HS-27A (cell line): ENCODE results near the gene ANKRD11.
"Not testable (repeated sequence)": the region's sequence is repeated elsewhere in the genome, so short reads cannot be mapped to it uniquely, and the experiment has no call there.

ENCODE experiments used
- DNase-seq: peaks from one replicate; pipeline ENCODE4 v3.0.0-alpha.2; 2012; ENCODE audit warnings: low read depth, missing footprints

The ANKRD11 gene

DNA sequence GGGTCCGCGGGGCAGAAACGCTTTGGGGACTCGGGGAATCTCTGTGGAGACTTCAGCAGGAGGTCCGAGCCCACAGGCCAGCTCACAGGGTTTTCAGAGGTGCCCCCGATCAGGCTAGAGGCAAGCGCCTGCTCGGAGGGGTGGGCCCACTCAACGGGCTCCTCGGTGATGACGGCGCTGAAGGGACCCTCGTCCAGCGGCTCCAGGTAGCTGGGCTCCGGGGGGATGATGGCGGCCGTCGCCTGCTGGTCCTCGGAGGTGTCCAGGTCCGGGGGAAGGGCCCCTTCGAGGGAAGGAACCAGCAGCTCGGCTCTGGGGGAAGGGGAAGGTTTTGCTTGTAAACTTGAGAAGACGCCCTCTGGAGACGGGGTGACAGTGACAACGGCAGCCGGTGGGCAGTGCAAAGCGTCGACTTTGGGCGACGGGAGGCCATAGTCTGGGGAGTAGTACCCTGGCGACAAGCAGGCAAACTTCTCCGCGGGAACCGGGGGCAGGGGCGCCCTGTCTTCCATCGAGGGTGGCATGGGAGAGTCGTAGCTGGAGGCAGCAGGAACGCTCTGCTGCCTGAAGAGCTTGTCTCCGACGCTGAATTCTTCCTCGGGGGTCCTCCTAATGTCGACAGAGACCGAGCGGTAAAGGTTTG lies 209.7 kb downstream of the ANKRD11 start:
- DNase-seq = no peak

DNA sequence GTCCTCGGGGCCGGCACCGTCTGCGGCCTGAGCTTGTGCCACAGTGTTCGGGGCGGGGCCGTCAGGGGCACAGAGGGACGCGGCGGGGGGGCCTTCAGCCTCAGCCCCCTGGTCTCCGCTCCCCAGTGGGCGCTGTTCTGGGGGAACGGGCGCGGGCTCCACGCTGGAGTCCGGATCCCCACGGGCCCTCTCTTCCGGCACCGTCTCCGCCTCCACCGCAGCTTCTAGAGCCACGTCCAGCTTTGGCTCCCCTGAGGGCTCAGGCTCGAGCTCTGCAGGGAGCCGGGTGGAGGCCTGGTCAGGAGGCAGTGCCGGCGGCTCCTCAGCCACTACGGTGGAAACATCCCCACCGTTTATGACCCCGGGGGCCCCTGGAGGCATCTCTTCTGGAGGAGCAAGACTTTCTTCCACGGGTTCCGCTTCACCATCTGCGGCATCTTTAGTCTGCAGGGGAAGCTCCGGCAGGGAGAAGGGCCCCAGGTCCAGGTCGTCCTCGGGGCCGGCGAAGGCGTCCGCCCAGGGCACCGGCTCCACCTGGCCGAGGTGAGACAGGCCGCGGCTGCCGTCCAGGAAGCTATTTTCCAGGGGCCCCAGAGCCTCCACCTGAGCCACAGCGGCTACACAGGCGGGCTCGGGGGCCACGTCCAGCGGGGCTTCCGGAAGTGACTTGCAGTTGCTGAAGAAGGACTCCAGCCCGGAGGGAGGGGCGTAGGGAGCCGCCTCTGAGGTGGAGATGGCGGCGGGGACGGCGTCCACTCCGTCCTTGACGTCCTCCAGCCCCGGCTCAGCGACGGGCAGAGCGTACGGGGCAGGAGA lies 210.5 kb downstream of the ANKRD11 start:
- no peak for DNase-seq

DNA sequence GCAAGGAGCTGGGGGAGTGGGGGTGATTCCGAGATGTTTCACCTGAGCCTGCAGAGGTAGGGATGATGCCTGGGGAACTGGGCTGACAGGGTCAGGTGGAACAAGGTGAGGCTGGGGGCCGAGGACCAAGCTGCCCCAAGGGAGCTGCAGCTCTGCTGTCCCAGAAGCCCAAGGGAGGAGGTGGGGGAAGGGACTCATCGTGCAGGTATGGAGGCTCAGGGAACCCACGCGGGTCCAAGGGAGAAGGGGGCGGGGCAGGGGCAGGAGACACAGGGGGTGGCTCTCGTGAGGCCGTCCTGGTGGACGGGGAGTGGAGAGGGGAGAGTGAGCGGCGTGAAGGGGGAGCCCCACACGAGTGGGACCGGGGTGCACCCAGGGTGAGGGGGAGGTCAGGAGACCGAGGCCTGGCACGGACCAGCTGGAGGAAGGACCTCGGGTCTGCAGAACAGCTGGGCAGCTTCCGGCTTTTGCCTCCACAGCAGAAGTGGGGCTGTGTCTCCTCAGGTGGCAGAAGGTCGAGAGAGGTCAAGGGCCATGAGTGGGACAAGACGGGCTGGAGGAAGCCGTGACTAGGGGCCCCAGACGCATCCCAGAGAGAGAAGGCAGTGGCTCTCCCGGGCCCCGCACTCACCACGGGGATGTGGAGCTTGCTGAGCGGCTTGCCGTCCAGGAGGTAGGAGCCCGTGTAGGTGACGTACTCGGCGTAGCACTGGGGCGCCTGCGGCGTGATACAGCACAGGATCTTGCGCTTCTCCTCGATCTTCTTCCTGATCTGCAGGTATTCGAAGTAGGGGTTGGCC lies 211.7 kb downstream of the ANKRD11 start:
- DNase-seq = no peak

DNA sequence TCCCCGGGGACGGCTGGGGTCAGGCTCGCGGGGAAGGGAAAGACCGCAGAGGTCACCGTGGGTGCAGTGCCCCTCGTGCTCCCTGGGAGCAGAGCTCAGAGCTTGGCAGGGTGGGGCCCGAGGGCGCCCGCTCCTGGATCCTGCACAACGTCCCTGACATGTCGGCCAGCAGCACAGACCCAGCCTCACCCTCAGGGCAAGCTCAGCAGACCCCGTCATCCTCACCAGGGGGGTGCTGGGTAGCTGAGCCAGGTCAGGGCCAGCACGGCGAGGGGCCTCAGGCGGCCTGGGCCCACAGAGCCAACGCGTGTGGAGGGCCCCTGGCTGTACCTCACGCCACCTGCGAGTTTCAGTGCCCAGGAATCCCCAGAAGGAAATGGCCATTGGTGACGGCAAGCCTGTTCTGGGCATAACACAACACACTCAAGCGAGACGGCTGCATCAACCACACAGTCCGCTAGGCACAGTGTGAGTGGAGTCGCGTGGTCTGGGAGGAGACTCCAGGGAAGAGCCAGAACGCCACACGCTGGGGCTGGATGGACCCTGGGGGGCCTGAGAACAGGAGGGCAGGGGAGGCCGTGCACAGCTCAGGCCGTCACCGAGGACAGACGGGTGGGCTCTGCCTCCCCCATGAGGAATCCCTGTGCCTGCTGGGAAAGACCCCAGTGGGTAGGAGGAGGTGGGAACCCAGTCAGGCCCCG lies 212.6 kb downstream of the ANKRD11 start:
- no peak for DNase-seq

DNA sequence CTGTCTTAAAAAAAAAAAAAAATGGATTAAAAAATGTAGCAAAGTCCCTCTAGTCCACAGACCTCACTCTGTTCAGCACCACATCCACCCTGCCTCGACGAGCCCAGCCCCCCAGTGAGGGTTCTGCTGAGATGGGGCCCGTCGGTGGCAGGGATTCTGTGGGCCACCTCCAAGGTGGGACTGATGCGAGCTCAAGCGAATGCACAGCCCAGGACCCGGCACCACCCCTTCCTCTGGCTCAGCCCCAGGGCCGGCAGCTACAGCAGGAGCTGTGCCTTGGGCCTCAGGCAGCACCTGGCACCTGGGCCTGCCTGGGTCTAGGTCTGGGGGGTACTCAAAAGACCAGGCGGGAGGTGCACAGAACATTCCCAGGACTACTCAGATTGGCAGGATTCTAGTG lies 213.3 kb downstream of the ANKRD11 start:
- no peak for DNase-seq

DNA sequence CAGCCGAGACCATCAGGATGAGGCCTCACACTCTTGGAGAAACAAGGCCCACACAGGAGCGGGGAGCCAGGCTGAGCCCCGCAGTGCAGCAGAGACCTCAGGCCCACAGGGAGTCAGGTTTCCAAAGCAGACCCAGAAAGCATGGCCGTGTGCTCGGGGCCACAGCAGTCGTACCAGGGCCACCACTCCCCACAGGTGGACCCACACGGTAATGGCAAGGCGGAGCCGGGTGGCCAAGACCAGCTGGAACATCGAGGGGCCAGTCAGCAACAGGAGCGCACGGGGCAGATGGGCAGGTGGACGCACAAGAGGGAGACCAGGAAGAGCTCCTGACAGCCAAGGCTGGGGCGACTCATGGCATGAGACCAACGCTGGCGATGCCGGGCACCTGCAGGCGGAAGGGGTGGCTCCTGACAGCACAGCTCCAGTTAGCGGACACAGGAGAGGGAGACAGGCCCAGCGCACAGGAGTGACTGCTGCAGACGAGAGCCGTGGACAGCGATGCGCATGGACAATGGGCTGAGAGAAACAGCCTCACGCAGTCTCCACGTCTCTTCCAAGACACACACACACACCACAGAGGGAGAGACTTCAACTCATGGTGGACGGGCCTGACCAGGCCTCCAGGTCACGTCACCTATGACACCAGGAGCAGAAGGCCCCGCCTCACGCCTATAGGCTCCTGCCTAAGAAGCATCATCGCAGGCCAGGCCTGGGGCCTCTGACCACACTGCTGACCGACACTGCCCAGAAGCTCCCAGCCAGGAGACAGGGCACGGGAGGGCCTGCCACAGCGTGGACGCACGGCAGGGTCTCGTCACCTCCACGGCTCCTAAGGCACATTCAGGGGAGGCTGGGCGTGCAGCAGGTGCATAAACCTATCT lies 214.3 kb downstream of the ANKRD11 start:
- DNase-seq = no peak

DNA sequence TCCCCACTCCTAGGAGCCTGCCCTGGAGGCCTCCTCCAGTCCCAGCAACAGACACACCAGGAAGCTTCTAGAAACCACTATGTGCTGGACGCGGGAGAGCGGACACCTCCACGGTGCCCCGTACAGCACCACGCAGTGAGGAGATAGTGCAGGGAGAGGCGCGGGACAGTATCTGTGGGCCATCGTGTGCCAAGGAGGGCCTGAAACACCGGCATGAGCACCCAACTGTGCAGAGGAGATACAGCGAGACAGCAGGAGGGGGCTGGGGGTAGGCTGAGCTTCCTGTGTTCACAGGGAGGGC lies 215.1 kb downstream of the ANKRD11 start:
- no peak for DNase-seq

DNA sequence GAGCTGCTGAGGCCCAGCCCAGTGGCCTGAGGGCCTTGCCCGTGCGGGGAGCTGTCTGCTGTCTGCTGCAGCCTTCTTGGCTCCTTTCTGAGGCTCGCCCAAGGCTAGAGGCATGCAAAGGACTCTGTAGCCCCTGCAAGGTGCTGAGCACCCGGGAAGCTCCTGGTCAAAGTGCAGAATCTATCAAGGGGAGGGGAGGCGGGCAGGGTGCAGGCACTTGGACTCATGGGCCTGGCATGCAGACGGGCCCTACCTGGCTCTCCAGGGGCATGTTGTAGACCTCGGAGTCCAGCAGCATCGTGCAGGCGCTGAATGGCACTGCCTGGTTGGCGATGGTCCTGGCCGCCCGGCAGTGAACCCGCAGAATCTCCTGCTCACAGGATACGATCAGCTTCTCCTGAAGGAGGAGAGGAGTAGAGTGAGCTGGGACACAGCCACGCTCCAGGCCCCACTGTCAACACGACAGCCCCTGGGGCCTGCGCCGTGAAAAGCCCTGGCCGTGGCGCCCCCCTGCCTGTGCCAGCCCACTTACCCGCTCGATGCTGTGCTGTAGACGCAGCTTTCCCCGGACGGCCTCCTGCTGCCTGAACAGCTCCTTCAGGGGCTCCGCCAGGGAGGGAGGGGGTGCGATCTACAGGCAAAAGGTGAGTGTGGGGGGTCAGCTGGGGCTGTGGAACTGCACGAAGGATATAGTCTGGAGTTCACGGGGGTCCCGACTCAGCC lies 215.6 kb downstream of the ANKRD11 start:
- DNase-seq = no peak

DNA sequence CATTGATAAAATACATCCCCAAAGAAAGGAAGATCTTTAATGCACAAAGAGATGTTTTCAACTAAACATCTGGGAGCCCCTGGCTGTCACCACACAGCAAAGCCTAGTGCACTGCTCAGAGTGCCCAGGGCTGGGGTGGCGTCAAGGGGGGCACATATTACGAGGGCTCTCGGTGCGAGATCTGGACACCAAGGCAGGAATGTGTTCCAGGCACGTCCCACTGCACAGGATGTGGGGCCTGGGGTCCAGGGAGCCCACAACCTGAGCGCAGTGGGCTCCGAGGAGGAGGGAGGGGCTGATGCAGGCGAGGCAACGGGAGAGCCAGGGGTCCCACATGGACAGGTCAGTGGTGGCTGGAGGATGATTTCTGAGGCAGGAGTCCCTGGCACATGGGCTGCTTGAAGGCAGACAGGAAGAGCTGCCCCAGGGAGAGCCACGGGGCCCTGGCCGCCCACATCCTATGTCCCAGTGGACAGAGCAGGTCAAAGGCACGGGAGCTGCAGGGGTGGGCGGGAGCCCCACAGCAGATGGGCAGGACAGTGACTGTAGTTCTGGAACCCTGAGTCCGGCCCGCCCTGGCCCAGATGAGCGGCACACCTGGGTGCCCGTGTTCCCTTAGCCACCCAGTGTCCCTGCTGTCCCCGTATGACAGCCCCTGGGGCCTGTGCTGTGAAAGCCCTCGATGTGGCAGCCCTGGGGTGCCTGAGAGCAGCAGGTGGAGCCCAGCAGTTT lies 216.5 kb downstream of the ANKRD11 start:
- DNase-seq = no peak

DNA sequence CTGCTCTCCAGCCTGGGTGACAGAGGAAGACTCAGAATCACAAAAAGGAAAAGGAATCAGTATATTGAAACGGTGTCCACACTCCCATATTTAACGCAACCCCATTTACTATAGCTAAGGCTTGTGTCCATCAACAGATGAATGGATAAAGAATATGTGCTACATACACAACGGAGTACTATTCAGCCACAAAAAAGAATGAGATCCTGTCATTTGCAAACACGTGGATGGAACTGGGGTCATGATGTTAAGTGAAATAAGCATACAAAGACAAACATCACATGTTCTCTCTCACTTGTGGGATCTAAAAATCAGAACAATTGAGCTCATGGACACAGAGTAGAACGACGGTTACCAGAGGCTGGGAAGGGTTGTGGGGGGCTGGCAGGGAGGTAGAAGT lies 217.7 kb downstream of the ANKRD11 start:
- DNase-seq = no peak

DNA sequence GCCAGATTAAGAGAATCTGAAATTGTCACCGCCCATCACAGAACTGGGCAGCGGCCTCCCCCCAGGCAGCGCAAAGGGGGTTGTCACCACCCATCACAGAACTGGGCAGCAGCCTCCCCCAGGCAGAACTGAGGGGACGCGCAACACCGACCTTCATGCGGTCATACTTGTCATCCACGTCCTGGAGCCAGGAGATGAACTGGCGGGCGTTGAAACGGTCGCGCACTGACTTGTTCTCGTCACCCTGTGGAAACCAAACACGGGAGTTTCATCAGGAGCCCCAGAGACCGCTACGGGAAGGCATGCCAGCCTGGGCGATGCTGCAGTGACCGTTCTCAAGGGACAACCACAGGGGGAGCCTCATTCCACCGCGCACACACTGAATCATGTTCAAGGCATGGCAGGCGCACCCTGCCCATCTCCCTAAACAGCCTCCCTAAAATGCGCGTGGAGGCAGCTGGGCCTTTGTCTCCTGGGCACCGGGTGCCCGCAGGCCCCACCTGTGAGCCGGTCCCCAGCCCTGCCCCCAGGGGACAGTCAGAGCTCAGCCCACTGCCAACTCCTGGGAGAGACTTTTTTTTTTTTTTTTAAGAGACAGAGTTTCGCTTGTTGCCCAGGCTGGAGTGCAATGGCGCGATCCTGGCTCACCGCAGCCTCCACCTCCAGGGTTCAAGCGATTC lies 219.6 kb downstream of the ANKRD11 start:
- DNase-seq = no peak

DNA sequence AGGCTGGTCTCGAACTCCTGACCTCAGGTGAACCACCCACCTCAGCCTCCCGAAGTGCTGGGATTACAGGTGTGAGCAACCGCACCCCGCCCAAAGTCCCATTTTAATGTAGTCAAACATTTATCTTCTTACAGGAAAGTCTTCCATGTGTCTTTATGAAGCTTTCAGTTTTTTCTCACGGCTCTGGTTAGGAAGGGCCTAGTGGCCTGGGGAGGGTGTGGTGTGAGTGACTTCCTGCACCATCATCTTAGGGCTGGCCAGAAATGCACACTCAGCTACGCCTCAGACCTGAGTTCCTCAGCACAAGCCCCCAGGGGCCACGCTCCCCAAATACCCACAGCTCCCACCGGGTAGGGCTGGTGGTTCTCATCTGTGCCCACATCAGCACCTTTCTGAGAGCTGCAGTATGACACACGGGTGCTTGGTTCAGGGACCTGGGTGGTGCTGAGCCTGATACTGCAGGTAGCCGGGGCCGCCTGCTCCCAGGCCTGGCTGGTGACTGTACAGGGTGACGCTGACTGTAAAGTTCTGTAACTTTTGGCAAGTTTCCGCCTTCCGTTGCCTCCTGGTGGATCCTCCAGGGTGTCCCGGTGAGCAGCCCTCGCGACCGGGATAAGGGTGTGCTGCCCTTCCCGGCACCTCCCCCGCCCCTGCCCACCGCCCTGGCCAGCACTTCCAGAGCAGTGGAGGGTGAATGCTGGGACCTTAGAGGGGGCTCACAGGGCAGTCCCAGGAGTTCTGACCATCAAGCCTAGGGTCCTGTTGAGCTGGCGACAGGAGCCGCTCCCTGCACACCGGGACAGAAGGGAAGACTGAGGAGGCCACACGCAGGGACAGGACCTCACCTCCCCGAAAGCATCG lies 220.3 kb downstream of the ANKRD11 start:
- no peak for DNase-seq

DNA sequence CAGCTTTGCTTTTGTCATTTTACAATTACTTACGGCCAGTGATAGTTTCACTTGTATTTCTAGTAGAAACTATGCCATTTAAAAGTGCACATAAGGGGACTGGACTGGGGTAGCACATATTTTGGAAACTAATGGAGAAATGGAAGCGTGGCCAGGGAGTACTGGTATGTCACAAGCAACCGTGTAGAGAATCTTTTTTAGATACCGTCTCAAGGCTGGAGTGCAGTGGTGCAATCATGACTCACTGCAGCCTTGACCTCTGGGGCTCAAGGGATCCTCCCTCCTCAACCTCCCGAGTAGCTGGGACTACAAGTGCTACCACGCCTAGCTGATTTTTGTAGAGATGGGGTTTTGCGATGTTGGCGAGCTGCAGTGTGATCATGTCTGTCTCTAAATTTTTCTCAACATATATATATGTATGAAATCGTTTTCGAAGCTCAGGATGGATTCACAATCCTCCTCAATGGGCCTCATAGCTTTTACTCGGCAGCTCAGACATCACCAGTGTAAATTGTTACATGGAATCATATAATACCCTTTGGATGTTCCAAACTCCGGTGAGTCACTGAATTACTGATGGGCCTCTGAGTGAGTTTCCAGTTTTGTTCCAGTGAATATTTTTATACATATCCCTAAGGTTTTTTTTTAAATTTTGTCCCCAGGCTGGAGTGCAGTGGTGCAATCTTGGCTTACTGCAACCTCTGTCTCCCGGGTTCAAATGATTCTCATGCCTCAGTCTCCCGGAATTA lies 221.2 kb downstream of the ANKRD11 start:
- DNase-seq = no peak

DNA sequence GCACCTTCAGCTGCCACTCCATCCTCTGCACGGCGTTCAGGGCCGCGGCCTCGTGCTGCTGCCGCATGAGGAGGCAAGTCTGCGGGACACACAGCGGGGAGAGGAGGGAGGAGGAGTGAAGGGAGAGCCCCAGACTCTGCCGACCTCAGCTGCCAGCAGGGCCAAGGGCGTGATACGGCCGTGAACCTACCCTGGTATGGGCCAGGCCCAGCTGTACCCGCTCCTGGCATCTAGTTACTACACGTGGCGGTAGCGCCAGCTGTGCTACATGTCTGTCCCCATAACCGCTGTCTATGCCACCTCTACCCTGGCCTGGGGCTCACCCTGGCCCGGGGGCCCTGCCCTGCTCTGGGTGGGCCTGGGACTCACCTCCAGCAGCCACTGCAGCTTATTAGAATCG lies 221.8 kb downstream of the ANKRD11 start:
- no peak for DNase-seq

DNA sequence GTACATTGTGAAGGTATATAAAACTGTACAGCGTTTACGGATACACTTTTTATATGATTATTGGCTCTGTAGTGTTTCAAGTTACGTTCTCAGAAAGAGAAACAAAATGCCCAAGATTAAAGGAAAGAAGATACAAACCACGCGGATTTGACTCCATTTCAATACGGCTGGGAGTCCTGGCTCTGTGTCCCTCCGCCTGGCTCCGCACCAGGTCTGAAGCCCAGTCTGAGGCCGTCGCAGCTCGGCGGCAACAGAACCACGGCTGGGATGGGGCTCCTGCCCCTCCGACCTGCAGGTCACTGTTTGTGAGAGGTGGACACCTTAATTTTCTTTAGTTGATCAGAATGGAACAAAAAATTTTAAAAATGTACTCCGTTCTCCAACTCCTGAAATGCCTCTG lies 222.6 kb downstream of the ANKRD11 start:
- not testable (repeated sequence) for DNase-seq

DNA sequence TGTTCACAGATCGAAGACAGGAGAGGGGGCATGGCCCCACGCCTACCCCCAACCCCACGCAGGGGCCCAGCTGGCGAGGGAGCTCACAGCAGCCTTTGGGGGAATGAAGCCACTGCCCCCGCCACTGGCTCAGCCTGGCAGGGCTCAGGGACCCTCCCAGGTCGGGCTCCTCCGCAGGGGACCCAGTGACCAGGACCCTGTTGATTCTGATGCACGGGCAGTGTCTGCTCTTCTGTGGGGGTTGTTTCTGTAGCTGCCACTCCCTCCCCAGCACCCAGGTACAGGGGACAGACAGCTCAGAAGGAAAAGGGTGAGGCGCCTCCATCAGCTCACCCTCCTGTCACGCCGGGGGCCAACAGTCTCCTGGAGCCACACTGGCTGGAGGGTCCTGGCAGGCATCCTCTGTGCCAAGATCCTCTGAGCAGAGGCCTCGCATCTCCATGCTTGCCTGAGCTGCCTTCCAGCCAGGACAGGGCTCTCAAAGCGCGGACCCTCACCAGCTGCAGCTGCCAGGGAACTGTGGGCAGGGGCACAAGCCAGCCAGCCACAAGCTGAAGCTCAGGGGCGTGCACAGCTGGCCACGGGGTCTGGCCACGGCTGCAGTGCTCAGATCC lies 223.7 kb downstream of the ANKRD11 start:
- DNase-seq = no peak

DNA sequence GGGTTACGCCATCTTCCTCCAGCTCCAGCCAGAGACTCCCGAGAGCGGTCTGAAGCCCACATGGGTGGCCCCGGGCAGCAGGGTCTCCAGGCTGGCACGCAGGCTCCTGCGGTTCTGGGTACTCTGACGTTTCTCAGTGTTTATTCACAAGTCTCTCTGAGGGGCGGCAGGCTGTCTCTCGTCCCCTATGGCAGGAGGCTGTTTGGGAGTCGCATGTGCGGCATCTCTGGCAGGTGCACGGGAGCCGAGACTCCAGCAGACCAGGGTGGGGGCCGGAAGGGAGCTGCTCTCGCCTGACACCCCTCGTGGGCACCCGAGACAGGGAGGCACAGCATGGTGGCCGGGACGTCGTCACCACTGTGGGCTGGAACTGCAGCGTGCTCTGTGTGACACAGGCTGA lies 224.7 kb downstream of the ANKRD11 start:
- DNase-seq = no peak
